ENCODE results near the gene DPP10.

DNA sequence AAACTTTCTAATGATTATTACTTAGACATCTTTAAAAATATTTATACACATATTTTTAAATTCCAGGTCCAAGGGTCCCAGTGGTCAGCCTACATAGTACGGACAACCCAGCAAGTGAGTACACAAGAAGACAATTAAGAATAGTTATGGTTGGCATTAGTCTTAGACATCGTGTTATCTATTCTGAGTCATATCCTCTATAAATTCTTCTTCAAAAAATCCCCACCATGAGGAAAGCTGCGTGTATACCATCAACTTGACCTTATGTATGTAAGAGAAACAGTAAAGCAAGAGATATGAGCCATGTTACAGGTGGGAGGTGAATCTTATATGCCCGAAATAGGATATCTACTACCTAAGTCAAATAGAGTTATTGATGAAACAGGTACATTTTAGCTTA is 1339.8 kb downstream of the DPP10 start:
- TF ChIP-seq TAF1 (IDR thresholded peaks at IDR 0.05; ENCODE audit: low read depth) (no peak), YY1 (IDR thresholded peaks at IDR 0.05; ENCODE audit: low read depth) (no peak), CEBPB (IDR thresholded peaks at IDR 0.05) (no peak)

Measured in Ishikawa (cell line).